K562 (cell line): ENCODE results near the gene DENND4C. TPM values are rescaled to one million over a fixed set of nuclear protein-coding genes. Genes with fewer than 3 reads are reported as not detected.
"Not testable (repeated sequence)": the region's sequence is repeated elsewhere in the genome, so short reads cannot be mapped to it uniquely, and the experiment has no call there.

Experiments
- ATAC-seq: fragments of 200-7000 bp; cut with Tn5 transposase; 3 replicates; pipeline ENCODE4 v1.9.1; 2020; ENCODE audit warnings: moderate library complexity
- BruUV-seq: library from RNA; stranded (reverse); fragments of 400-500 nt; replicated peaks from 2 replicates; lab custom pipeline; 2021; lab: Mats Ljungman, UMichigan
- CTCF ChIA-PET: fragments of 300-600 bp; formaldehyde crosslinking; extraction: SDS; loops from one replicate; lab custom pipeline; 2021; ENCODE audit warnings: low intra/inter-chr PET ratio; lab: Yijun Ruan, JAX
- POLR2A ChIA-PET: fragments of 300-600, 350-650 bp; sonication (Branson Sonifier 250); formaldehyde crosslinking; extraction: SDS; loops from one replicate; lab custom pipeline; 2021; ENCODE audit warnings: antibody characterized with exemption, inconsistent platforms; lab: Yijun Ruan, JAX
- DNase-seq, 4 experiments: peaks; one replicate each; pipeline versions ENCODE4 v3.0.0 to v3.0.0-alpha.2; 2011 to 2018; ENCODE audit warnings: low spot score in 3 of 4, mixed read lengths in 3 of 4; ENCODE audit errors: extremely low read depth in 1 of 4
- FAIRE-seq: peaks from 2 replicates; lab custom pipeline; 2011; peaks lifted over from hg19 to GRCh38; lab: Jason Lieb, UNC
- H2AFZ ChIP-seq: 2 replicates; pipeline ENCODE4 v1.6.0; 2011; ENCODE audit warnings: low read depth, low read length, control low read depth, inconsistent platforms
- H3K27ac ChIP-seq: fragments of 200-600 bp; 3 replicates; pipeline ENCODE4 v1.8.0; 2011; ENCODE audit warnings: low read depth, mild to moderate bottlenecking, control low read depth, inconsistent platforms, low read length, moderate library complexity, mixed read lengths; ENCODE audit errors: extremely low read depth
- H3K27me3 ChIP-seq, 2 experiments: fragments of 300-600 bp in 1 of 2; 2 replicates in 1 of 2; 3 replicates in 1 of 2; pipeline versions ENCODE4 v1.6.0 to v1.8.0; 2011; ENCODE audit warnings: inconsistent platforms in 2 of 2, low read length in 2 of 2, mild to moderate bottlenecking in 1 of 2, mixed read lengths in 1 of 2, moderate library complexity in 1 of 2; ENCODE audit not compliant: control insufficient read depth in 2 of 2, insufficient read depth in 2 of 2
- H3K36me3 ChIP-seq: fragments of 300-600 bp; 3 replicates; pipeline ENCODE4 v1.8.0; 2011; ENCODE audit warnings: mild to moderate bottlenecking, low read length, inconsistent platforms; ENCODE audit not compliant: control insufficient read depth, insufficient read depth
- H3K4me1 ChIP-seq, 2 experiments: fragments of 200-600 bp in 1 of 2; replicated peaks in 1 of 2; 2 replicates in 1 of 2; 3 replicates in 1 of 2; pipeline versions ENCODE4 v1.5.1 to v1.8.0; 2011; ENCODE audit warnings: inconsistent platforms in 2 of 2, low read length in 2 of 2, mild to moderate bottlenecking in 1 of 2, mixed read lengths in 1 of 2, moderate library complexity in 1 of 2; ENCODE audit not compliant: control insufficient read depth in 2 of 2, insufficient read depth in 2 of 2
- H3K4me2 ChIP-seq: 2 replicates; pipeline ENCODE4 v1.6.1; 2011; ENCODE audit warnings: low read length, control low read depth, inconsistent platforms, mixed read lengths; ENCODE audit not compliant: insufficient read depth
- H3K4me3 ChIP-seq: fragments of 200-600 bp; sonication (generic), shearing (Covaris generic); 2 replicates; pipeline ENCODE4 v1.5.1; 2016; ENCODE audit warnings: control low read depth, inconsistent platforms
- H3K79me2 ChIP-seq: fragments of 200-600 bp; 3 replicates; pipeline ENCODE4 v1.8.0; 2011; ENCODE audit warnings: low read length, inconsistent platforms; ENCODE audit not compliant: control insufficient read depth, insufficient read depth
- H3K9ac ChIP-seq, 2 experiments: 2 replicates each; pipeline versions ENCODE4 v1.6.0 to v1.6.1; 2011; ENCODE audit warnings: low read depth in 2 of 2, low read length in 2 of 2, control low read depth in 1 of 2, inconsistent platforms in 1 of 2, mild to moderate bottlenecking in 1 of 2, mixed read lengths in 1 of 2; ENCODE audit not compliant: insufficient read depth in 1 of 2
- H3K9me1 ChIP-seq: one replicate; pipeline ENCODE4 v1.6.0; 2011; ENCODE audit warnings: inconsistent platforms, mild to moderate bottlenecking, low read length, moderate library complexity; ENCODE audit not compliant: control insufficient read depth, insufficient read depth
- H3K9me3 ChIP-seq: replicated peaks from 2 replicates; pipeline ENCODE4 v1.5.1; 2011; ENCODE audit warnings: low read depth, low read length, inconsistent platforms; ENCODE audit not compliant: control insufficient read depth, insufficient read depth
- H4K20me1 ChIP-seq: replicated peaks from 2 replicates; pipeline ENCODE4 v1.6.1; 2011; ENCODE audit warnings: low read length, inconsistent platforms, mixed read lengths; ENCODE audit not compliant: control insufficient read depth, insufficient read depth
- CHCHD3 ChIP-seq: fragments of 250-450 bp; sonication (Bioruptor Pico); IDR thresholded peaks from 2 replicates; pipeline ENCODE4 v2.1.2; 2022; ENCODE audit warnings: mild to moderate bottlenecking
- NEUROD1 ChIP-seq: fragments of 150-350 bp; IDR thresholded peaks from 2 replicates; pipeline ENCODE4 v1.6.1; 2014; ENCODE audit warnings: borderline replicate concordance, low read length, low read depth; ENCODE audit not compliant: partially characterized antibody
- NFIC ChIP-seq: fragments of 450-650 bp; IDR thresholded peaks from 2 replicates; pipeline ENCODE4 v1.6.1; 2017; ENCODE audit warnings: mild to moderate bottlenecking, inconsistent platforms
- ZNF212 ChIP-seq: fragments of 450-650 bp; formaldehyde crosslinking; IDR thresholded peaks from 2 replicates; pipeline ENCODE4 v1.4.0; 2020; ENCODE audit warnings: mild to moderate bottlenecking
- WGBS: fragments of 100-300 bp; shearing (Covaris generic); methylation state at CpG from one replicate; pipeline ENCODE4 v1.1.6; 2016; ENCODE audit warnings: low coverage, mixed read lengths; ENCODE audit not compliant: insufficient coverage; ENCODE audit errors: missing lambda C conversion rate; 5-methylcytosine and 5-hydroxymethylcytosine counted together
- in situ Hi-C: fragments of 300-500 bp; cut with MboI; formaldehyde crosslinking; loops from 4 replicates; pipeline ENCODE4 v1.15.0; 2018; ENCODE audit warnings: inconsistent platforms, mixed read lengths
- intact Hi-C: fragments of 100-400 bp; cut with micrococcal nuclease; formaldehyde crosslinking; loops from 2 replicates; pipeline ENCODE4 v1.14.2; 2022
- polyA plus RNA-seq, 8 experiments: library from polyadenylated mRNA; depleted of rRNA in 4 of 8; stranded (reverse) in 5 of 8; unstranded in 3 of 8; fragments of >200 nt; fragmentation: Nextera tagmentation in 2 of 8; fragmentation: Illumina TruSeq in 1 of 8; extraction: Ambion mirVana in 2 of 8; extraction: Trizol in 1 of 8; gene quantifications; 2 replicates each; pipeline versions ENCODE4 v1.2.1 to v1.2.3, GENCODE V29; 2011 to 2014; ENCODE audit warnings: inconsistent platforms in 1 of 8, missing spikeins in 1 of 8
- total RNA-seq, 7 experiments: library from RNA; depleted of rRNA in 6 of 7; stranded (reverse); fragments of >200 nt in 6 of 7; fragmentation: Illumina TruSeq in 2 of 7; extraction: Trizol in 2 of 7; gene quantifications; 2 replicates each; pipeline versions ENCODE4 v1.2.1 to v1.2.3, GENCODE V29; 2011 to 2021; ENCODE audit warnings: low replicate concordance in 1 of 7

Gene DENND4C
- total and polyA plus RNA-seq, 9 of the 15 experiments (the other 6 are each of a cell fraction or from before 2014, with no cell fraction given): 4.8 to 31.8 (median 13.9) TPM

- peak; percentile 58 for FAIRE-seq
- in situ Hi-C loops (no loop called here), intact Hi-C loops (no loop called here)
- BruUV-seq: no TSS peak
- no peak for DNase-seq
- Histone ChIP-seq H4K20me1 (no peaks in the 10 kb centered on the region), H3K4me1 (peaks cover 0 to 3% of the 10 kb centered on the region in 2 experiments; a peak in 3 of 5 replicates), H3K9ac (no peak overlapping the region), H3K36me3 (no peaks in the 10 kb centered on the region), H3K4me3 (no peak overlapping the region), H3K79me2 (peaks cover 56% of the 10 kb centered on the region), H3K27ac (no peak overlapping the region), H3K9me3 (no peaks in the 10 kb centered on the region), H3K9me1 (no peaks in the 10 kb centered on the region), H3K4me2 (no peak overlapping the region), H2AFZ (no peak overlapping the region), H3K27me3 (no peaks in the 10 kb centered on the region)
- POLR2A ChIA-PET: interaction anchor here (1.2 to 1.5 kb wide), 3 partner anchors 14 to 36 kb away, joined by 3 to 4 read pairs (median 4); partner anchors contain the start of gene DENND4C
- TF ChIP-seq NFIC (no peak), CHCHD3 (CRISPR knock-in tag) (no peak), NEUROD1 (no peak), ZNF212 (CRISPR knock-in tag) (no peak)
- ATAC-seq: no peak
- CTCF ChIA-PET: no interaction called here
- 100% methylated on average over 2 of the region's 2 CpGs for WGBS
These were observed 16.9 kb downstream of the DENND4C start for GRCh38 chr9:19247420-19247819.

GRCh38 chr9:19250346-19250745 is 19.9 kb downstream of the DENND4C start:
- H2AFZ ChIP-seq, H3K9me3 ChIP-seq, ATAC-seq, H3K36me3 ChIP-seq, H3K4me1 ChIP-seq, H4K20me1 ChIP-seq, H3K4me3 ChIP-seq, intact Hi-C loops, H3K9ac ChIP-seq, BruUV-seq, DNase-seq, H3K4me2 ChIP-seq, in situ Hi-C loops, H3K9me1 ChIP-seq, H3K27ac ChIP-seq, FAIRE-seq, H3K27me3 ChIP-seq, CTCF ChIA-PET: not testable (repeated sequence)
- 73% methylated on average over 8 of the region's 8 CpGs for WGBS
- POLR2A ChIA-PET: interaction anchor here (2.2 kb wide), 1 partner anchor 9 kb away, joined by 8 read pairs; no protein-coding TSS in a partner anchor
- peaks cover 63% of the 10 kb centered on the region for H3K79me2 ChIP-seq

GRCh38 chr9:19251203-19251602 is 20.7 kb downstream of the DENND4C start:
- H3K27ac ChIP-seq, DNase-seq, H3K27me3 ChIP-seq, H3K4me2 ChIP-seq, H2AFZ ChIP-seq, H3K4me1 ChIP-seq, H3K4me3 ChIP-seq, FAIRE-seq, H3K9me1 ChIP-seq, intact Hi-C loops, CTCF ChIA-PET, BruUV-seq, H3K9me3 ChIP-seq, in situ Hi-C loops, ATAC-seq, H3K9ac ChIP-seq, H4K20me1 ChIP-seq, H3K36me3 ChIP-seq: not testable (repeated sequence)
- peaks cover 64% of the 10 kb centered on the region for H3K79me2 ChIP-seq
- POLR2A ChIA-PET: interaction anchor here (2.2 kb wide), 1 partner anchor 10 kb away, joined by 8 read pairs; no protein-coding TSS in a partner anchor
- 67% methylated on average over 1 of the region's 1 CpG for WGBS
